ENCODE results near the gene KDM7A.
"Not testable (repeated sequence)": the region's sequence is repeated elsewhere in the genome, so short reads cannot be mapped to it uniquely, and the experiment has no call there.

KDM7A gene

GRCh38 chr7:140156460-140157080 lies 20.2 kb downstream of the KDM7A start:
- DNase-seq (ENCODE audit: low spot score), result no peak

GRCh38 chr7:140155428-140155827 lies 21.4 kb downstream of the KDM7A start:
- DNase-seq (ENCODE audit: low spot score), result no peak

- no peak for DNase-seq (ENCODE audit: low spot score)
Measured at GRCh38 chr7:140153666-140154161, 23.1 kb downstream of the KDM7A start.

DNA sequence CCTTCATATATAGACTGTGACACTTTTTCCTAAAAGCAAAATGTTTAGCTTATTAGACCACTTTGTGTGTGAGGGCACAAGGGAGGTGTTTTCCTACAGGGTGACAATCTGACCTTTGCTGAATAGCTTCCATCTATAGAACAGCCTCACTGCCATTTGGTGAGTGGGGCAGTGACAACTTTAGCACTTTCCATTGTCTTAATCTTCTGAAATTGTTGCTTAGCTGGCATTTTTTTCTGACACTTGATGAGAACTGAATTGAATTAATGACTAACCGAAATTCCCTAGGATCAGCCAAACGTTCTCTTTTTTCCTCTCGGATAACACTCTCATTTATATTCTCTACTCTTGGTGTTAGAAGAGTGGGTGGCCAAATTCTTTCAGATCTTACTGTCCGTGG lies 30.2 kb downstream of the KDM7A start:
- no peak for DNase-seq (ENCODE audit: low spot score)

DNA sequence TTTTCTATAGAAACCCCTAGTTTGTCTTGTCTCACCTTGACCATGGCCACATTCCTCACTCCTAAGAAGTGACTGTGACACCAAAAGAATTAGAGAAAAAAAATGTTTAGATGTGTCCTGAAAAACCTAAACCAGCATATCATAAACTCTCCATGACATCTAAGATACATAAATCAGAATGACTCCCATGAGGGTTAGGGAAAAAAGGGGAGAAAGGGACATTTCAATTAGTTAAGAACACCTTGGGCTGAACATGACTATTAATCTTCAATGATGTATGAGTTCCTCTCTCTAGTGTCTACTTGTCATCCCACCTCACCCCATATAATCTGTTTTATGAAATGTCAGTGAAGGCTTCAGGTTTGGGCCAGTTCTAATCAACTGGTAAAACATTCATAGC lies 31.1 kb downstream of the KDM7A start:
- no peak for DNase-seq (ENCODE audit: low spot score)

- no peak for DNase-seq (ENCODE audit: low spot score)
Measured at GRCh38 chr7:140144821-140145220, 32.0 kb downstream of the KDM7A start.

- DNase-seq (ENCODE audit: low spot score), result no peak
Measured at GRCh38 chr7:140143997-140144396, 32.8 kb downstream of the KDM7A start.

- no peak for DNase-seq (ENCODE audit: low spot score)
Measured at GRCh38 chr7:140142031-140142430, 34.8 kb downstream of the KDM7A start.

DNA sequence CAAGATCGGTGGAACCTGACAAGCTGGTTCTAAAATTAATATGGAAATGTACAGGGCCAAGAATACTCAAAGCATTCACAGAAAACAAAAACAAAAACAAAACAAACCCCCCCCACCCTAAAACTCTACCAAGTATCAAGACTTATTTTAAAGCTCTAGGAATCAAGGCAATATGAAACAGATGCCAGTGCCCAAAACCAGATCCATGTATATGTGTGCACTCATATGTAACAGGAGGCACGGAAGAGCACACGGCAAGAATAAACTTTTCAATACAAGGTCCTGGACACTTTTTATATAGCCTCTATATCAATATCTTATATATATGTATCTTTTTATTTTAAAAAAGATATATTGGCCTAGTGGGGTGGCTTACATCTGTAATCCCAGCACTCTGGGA lies 35.5 kb downstream of the KDM7A start:
- DNase-seq (ENCODE audit: low spot score), result no peak

DNA sequence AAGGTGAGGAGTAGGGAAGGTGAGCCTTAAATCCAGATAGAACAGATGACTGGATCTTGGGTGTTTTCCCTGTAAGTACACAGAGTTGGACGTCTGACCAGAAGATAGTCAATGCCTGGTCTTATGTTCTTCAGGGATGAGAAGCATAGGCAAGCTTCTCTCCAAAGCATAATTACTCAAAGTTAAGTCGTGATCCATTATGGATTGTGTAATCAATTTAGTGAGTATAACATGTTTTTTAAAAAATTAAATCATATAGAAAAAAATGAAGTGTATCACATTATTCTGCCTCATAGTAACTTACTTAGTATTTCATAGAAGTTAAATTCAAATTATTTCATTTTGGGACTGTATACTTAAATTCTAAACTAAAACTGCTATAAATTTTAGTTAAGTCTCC lies 39.7 kb downstream of the KDM7A start:
- no peak for DNase-seq (ENCODE audit: low spot score)

DNA sequence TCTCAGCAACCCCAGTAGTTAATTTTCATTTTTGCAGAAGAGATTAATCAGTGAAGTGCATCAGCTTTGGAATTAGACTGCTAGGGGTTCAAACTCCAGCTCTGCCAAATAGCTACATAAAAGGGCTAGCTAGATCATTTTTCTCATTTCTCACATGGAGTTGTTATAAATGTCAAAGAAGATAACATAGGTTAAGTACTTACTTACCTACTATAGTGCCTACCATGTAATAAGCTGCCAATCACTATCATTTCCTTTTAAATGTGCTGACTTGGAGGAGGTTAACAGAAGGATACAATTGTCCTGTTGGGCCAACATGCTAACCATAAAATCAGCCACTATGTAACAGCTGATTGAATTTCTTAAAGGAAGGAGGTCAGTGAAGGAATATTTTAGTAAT lies 40.7 kb downstream of the KDM7A start:
- DNase-seq (ENCODE audit: low spot score), result no peak

DNA sequence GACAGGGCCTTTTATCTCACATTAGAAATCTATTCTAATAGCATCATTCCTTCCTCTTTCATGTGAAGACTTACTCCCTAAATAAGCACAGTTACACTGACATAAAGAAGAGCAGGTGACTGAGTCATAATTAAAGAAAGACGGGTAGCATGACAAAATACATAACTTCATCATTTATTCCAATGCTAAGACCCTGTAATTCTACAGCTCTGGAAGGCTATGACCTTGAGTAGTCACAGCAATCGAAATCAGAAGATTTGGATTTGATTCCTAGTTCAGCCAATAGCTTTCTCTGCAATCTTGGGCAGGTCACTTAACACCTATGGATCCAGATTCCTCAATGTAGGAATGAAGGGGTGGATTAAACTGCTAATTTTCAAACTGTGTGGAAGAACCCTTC lies 42.7 kb downstream of the KDM7A start:
- no peak for DNase-seq (ENCODE audit: low spot score)

DNA sequence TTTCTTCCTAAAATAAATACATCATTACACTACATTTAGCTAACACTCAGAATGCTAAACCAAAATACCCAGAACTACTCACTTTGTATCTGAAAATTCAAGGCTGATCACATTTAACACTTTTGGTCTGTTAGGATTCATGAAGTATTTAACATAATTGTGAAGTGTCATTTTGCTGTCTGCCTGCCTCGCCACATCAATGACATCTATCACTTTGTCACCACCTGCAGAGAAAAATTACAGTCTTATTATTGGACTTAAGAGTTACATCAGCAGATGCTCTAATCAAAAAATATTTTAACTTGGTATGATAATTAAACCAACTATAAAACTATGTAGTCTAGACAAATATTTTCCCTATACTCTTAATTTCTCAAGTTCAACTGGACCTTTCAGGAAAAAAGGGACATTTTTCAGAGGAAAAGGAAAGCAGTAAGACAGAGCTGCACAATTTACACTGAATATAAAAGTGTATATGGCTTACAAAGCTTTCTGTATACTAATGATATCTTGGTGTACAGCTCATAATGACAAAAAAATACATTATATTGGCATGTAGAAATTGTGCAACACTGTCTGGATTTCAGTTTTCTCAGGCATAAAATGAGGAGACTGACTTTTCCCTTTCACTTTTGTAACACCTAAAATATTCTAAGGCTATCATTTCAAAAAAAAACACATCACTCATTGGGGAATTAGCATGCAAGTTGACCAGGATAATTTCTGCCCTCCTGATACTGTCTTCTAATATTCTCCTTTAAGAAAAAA lies 49.2 kb downstream of the KDM7A start:
- no peak for DNase-seq (ENCODE audit: low spot score)

GRCh38 chr7:140126435-140127034 lies 50.2 kb downstream of the KDM7A start:
- DNase-seq (ENCODE audit: low spot score), result no peak

DNA sequence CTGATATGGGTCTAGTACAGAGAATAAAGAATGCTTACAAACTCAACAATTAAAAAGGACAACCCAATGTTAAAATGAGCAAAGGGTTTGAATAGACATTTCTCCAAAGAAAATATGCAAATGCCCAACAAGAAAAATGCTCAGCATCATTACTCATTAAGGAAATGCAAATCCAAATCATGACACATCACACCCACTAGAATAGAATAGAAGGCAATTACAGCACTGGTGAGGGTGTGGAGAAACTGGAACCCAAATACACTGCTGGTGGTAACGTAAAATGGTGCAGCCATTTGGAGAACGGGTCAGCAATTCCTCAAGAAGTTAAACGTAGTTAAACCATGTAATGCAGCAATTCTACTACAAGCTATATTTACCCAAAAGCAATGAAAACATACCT lies 53.8 kb downstream of the KDM7A start:
- no peak for DNase-seq (ENCODE audit: low spot score)

GRCh38 chr7:140121326-140121725 lies 55.5 kb downstream of the KDM7A start:
- DNase-seq (ENCODE audit: low spot score), result peak; percentile 40

- not testable (repeated sequence) for DNase-seq (ENCODE audit: low spot score)
Measured at GRCh38 chr7:140114817-140115216, 62.0 kb downstream of the KDM7A start.

GRCh38 chr7:140108777-140109176 lies 68.0 kb downstream of the KDM7A start:
- not testable (repeated sequence) for DNase-seq (ENCODE audit: low spot score)

- DNase-seq (ENCODE audit: low spot score), result no peak
Measured at GRCh38 chr7:140096459-140096858, 80.3 kb downstream of the KDM7A start.

- DNase-seq (ENCODE audit: low spot score), result no peak
Measured at GRCh38 chr7:140093375-140093774, 83.4 kb downstream of the KDM7A start.

- no peak for DNase-seq (ENCODE audit: low spot score)
Measured at GRCh38 chr7:140085447-140085846, 91.3 kb downstream of the KDM7A start.

GRCh38 chr7:140084972-140085371 lies 91.8 kb downstream of the KDM7A start:
- DNase-seq (ENCODE audit: low spot score), result no peak

DNA sequence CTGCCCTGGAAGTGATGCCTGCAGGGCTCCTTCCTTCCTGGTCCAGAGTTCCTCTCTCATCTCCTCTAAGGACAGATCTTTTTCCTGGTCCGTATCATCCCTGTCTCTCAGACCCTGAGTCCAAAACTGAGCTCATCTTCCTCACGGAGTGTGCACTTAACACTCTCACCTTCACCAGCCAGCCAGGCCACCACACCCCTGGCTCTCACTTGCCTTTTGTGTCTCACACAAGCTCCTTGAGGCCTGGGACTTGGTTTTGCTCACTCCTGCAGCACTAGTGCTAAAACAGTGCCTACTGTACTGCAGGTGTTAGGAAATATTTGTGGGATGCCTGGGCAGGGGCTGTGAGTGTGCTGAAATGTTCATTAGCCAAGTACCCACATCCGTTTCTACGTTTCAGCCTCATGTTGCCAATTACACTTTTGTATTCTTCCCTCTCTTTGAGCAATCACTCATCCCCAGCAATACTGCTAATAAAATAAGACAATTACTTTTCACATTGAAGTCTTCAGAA lies 92.6 kb downstream of the KDM7A start:
- no peak for DNase-seq (ENCODE audit: low spot score)
